Prostate gland (tissue), 2 donors: ENCODE results near the gene EEA1. TPM values are rescaled to one million over a fixed set of nuclear protein-coding genes. Genes with fewer than 3 reads are reported as not detected.
A peak's percentile ranks its signal among the peaks of the same experiment; 100 is the strongest.

Experiments
- DNase-seq: peaks from one replicate; pipeline ENCODE4 v3.0.0-alpha.2; 2019; ENCODE audit warnings: low spot score
- H3K27ac ChIP-seq, 2 donors: fragments of 200-600 bp; sonication (generic); 2 replicates each; pipeline ENCODE4 v1.5.1; 2017 to 2019
- H3K27me3 ChIP-seq: fragments of 200-600 bp; sonication (generic); replicated peaks from 2 replicates; pipeline ENCODE4 v1.5.1; 2019; ENCODE audit not compliant: insufficient read depth
- H3K36me3 ChIP-seq, 2 donors: fragments of 200-600 bp; sonication (generic); 1 replicate in 1 of 2; 2 replicates in 1 of 2; pipeline versions ENCODE4 v1.5.1 to v1.8.1; 2017 to 2019
- H3K4me1 ChIP-seq: fragments of 200-600 bp; sonication (generic); replicated peaks from 2 replicates; pipeline ENCODE4 v1.5.1; 2019
- H3K4me3 ChIP-seq, 2 donors: fragments of 200-600 bp; sonication (generic); 2 replicates each; pipeline ENCODE4 v1.5.1; 2017 to 2019
- H3K9me3 ChIP-seq: fragments of 200-600 bp; sonication (generic); 2 replicates; pipeline ENCODE4 v1.5.1; 2017
- POLR2A ChIP-seq: fragments of 450-650 bp; IDR thresholded peaks from one replicate; pipeline ENCODE4 v1.6.1; 2016; ENCODE audit warnings: antibody characterized with exemption, mild to moderate bottlenecking
- POLR2AphosphoS5 ChIP-seq: sonication (generic); formaldehyde crosslinking; IDR thresholded peaks from one replicate; pipeline ENCODE4 v1.6.1; 2017; ENCODE audit warnings: antibody characterized with exemption
- WGBS: methylation state at CpG from one replicate; pipeline ENCODE4 v1.1.5; 2018; 5-methylcytosine and 5-hydroxymethylcytosine counted together
- intact Hi-C: fragments of 100-400 bp; cut with DNase I; formaldehyde crosslinking; loops from one replicate; pipeline ENCODE4 v1.14.2; 2022
- total RNA-seq, 2 donors: library from RNA; depleted of rRNA; stranded (reverse); fragments of >200 nt; gene quantifications; one replicate each; pipeline ENCODE4 v1.1.0, GENCODE V29; 2016
- TF ChIP-seq, protein P1 (sequence below), 4 experiments: fragments of 200-600 bp in 2 of 4; fragments of 450-650 bp in 2 of 4; sonication (generic) in 2 of 4; IDR thresholded peaks; 1 replicate in 3 of 4; 2 replicates in 1 of 4; pipeline ENCODE4 v1.5.1; 2016 to 2019; ENCODE audit warnings: antibody characterized with exemption in 4 of 4, mild to moderate bottlenecking in 2 of 4, moderate library complexity in 2 of 4

EEA1 gene
- total RNA-seq, 2 donors from 2014 or later, result 18.6 to 22.6 TPM

DNA sequence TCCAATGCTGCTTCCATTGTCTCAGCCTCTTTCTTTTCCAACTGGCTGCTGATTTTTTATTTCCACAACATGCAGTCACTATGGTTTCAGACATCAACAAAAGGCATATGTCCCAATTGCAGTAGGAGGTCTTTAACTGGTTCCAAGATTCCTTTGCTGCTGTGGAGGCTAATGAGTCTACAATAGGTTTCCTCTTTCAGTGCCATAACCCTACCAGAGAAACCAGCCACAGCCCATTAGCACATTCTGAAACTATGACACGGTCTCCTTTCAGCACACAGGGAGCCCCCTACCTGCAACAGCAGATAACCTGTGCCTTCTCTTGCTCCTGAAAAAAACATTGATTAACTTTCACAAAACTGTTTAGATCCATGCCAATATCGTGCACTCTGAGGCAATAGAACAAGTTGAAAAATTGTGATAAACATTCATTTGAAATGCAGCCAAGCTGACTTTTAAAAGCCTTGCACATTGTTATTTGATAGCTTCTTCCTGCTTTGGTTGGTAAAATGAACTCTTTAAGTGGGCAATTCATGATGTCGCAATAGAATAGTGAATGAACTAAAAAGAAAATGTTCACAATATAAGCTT is 193.9 kb downstream of the EEA1 start:
- no peak overlapping the region for H3K27ac ChIP-seq
- no peaks in the 10 kb centered on the region for H3K9me3 ChIP-seq
- 20% methylated on average over 3 of the region's 3 CpGs for WGBS
- intact Hi-C loops, result no loop called here
- H3K4me3 ChIP-seq, result no peak overlapping the region
- DNase-seq, result peak; percentile 23
- no peaks in the 10 kb centered on the region for H3K4me1 ChIP-seq
- H3K36me3 ChIP-seq, result no peaks in the 10 kb centered on the region
- no peaks in the 10 kb centered on the region for H3K27me3 ChIP-seq
- TF ChIP-seq, protein P1, sequence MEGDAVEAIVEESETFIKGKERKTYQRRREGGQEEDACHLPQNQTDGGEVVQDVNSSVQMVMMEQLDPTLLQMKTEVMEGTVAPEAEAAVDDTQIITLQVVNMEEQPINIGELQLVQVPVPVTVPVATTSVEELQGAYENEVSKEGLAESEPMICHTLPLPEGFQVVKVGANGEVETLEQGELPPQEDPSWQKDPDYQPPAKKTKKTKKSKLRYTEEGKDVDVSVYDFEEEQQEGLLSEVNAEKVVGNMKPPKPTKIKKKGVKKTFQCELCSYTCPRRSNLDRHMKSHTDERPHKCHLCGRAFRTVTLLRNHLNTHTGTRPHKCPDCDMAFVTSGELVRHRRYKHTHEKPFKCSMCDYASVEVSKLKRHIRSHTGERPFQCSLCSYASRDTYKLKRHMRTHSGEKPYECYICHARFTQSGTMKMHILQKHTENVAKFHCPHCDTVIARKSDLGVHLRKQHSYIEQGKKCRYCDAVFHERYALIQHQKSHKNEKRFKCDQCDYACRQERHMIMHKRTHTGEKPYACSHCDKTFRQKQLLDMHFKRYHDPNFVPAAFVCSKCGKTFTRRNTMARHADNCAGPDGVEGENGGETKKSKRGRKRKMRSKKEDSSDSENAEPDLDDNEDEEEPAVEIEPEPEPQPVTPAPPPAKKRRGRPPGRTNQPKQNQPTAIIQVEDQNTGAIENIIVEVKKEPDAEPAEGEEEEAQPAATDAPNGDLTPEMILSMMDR (IDR thresholded peaks at IDR 0.05), result no peak
- TF ChIP-seq POLR2A (no peak), POLR2AphosphoS5 (peak; percentile 41)

DNA sequence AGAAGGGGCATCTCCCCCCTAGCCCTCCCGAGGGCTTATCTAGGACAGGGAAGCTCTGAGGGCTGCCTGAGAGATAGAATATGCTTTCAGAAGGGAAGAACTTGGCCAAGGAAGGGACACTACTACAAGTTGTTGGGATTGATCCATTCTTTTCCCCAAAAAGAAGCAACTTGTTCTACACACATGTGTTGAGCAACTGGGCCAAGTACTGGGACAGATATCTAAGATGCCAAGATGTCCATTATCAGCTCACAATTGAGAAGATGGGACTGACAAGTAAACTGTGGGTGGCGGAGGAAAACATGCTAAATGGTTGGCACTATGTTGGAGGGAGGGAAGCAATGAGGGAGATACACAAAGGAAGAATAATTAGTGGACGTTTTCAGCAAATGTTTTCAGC is 195.4 kb downstream of the EEA1 start:
- no peak overlapping the region for H3K27ac ChIP-seq
- intact Hi-C loops, result no loop called here
- 80% methylated on average over 3 of the region's 3 CpGs for WGBS
- no peak for DNase-seq
- no peak overlapping the region for H3K4me3 ChIP-seq
- no peaks in the 10 kb centered on the region for H3K9me3 ChIP-seq
- no peaks in the 10 kb centered on the region for H3K4me1 ChIP-seq
- no peaks in the 10 kb centered on the region for H3K27me3 ChIP-seq
- TF ChIP-seq POLR2A (no peak), POLR2AphosphoS5 (no peak)
- TF ChIP-seq, protein P1 (IDR thresholded peaks at IDR 0.05), result no peak
- H3K36me3 ChIP-seq, result no peaks in the 10 kb centered on the region

DNA sequence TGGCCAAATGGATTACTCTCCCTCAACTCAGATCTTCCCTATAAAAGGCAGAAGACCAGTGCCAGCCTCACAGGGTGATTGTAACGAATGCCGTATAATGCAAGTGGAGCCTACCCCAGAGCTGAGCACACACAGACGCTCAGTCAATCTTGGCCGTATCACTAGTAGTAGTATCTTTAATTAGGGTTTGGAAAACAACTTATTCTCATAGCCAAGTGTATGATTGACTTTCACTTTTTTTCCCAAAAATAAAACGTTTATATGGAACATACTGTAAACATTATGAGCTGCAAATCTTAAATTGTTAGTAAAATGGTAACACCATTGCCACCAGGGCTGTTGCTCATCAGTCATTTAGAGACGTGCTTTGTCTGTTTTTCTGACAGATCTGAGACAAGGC is 195.9 kb downstream of the EEA1 start:
- no peak overlapping the region for H3K4me3 ChIP-seq
- H3K9me3 ChIP-seq, result no peaks in the 10 kb centered on the region
- no peak for DNase-seq
- H3K27ac ChIP-seq, result no peak overlapping the region
- WGBS, result 76% methylated on average over 6 of the region's 6 CpGs
- no peaks in the 10 kb centered on the region for H3K27me3 ChIP-seq
- TF ChIP-seq POLR2A (no peak), POLR2AphosphoS5 (no peak)
- TF ChIP-seq, protein P1 (IDR thresholded peaks at IDR 0.05), result no peak
- intact Hi-C loops, result no loop called here
- H3K4me1 ChIP-seq, result no peaks in the 10 kb centered on the region
- no peaks in the 10 kb centered on the region for H3K36me3 ChIP-seq

DNA sequence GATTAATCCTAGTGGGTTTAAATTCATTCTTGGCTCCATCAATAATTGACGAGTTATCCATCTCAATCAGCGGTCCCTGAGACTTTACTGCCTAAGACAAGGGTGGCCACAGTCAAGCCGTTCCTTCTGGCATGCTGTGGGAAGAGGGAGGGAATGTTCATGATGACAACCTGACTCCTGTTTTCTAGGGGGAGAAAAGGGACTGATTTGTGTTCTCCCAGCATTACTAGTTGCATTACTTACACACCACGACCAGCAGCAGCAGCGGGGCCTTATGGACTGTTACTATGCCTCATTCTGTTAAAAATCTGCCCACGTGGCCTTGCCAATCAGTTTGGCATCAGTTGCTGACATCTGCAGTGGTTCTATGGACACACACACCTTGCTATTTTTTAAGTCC is 196.4 kb downstream of the EEA1 start:
- no peak for DNase-seq
- H3K4me1 ChIP-seq, result no peaks in the 10 kb centered on the region
- no peaks in the 10 kb centered on the region for H3K9me3 ChIP-seq
- H3K36me3 ChIP-seq, result no peaks in the 10 kb centered on the region
- no peak overlapping the region for H3K4me3 ChIP-seq
- H3K27ac ChIP-seq, result no peak overlapping the region
- TF ChIP-seq POLR2AphosphoS5 (no peak), POLR2A (no peak)
- TF ChIP-seq, protein P1 (IDR thresholded peaks at IDR 0.05), result no peak
- 78% methylated on average over 6 of the region's 6 CpGs for WGBS
- intact Hi-C loops, result no loop called here
- H3K27me3 ChIP-seq, result no peaks in the 10 kb centered on the region

DNA sequence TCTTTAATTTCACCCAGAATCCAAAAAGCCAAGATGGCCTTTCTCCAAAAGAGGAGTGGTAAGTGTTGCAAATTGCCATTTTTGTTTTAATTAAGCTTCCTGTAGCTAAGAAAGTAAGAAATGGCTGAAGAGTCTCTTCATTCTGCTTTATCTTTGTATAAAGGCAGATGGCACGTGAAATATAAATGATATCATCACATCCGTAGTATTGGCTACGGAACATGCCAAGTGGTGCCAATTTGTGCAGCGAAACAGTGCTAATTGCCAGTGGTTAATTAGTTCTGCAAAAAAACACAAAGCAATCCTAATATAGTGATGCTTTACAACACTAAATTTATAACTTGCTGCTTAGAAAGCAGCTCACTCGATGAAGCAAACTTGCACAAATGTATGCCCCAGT is 196.9 kb downstream of the EEA1 start:
- no peaks in the 10 kb centered on the region for H3K4me1 ChIP-seq
- no peaks in the 10 kb centered on the region for H3K36me3 ChIP-seq
- no peak overlapping the region for H3K4me3 ChIP-seq
- H3K9me3 ChIP-seq, result no peaks in the 10 kb centered on the region
- WGBS, result 48% methylated on average over 5 of the region's 5 CpGs
- DNase-seq, result no peak
- no peaks in the 10 kb centered on the region for H3K27me3 ChIP-seq
- TF ChIP-seq, protein P1 (IDR thresholded peaks at IDR 0.05), result no peak
- TF ChIP-seq POLR2AphosphoS5 (no peak), POLR2A (no peak)
- intact Hi-C loops, result no loop called here
- H3K27ac ChIP-seq, result no peak overlapping the region
